Cardiac muscle cell (in vitro differentiated cells and primary cell): ENCODE measurements around the gene PTCD3. TPM values are rescaled to one million over a fixed set of nuclear protein-coding genes. Genes with fewer than 3 reads are reported as not detected.

Experiments used
- DNase-seq, 2 donors: peaks; one replicate each; pipeline versions ENCODE4 v3.0.0 to v3.0.0-alpha.2; 2010 to 2017; ENCODE audit warnings: low read depth in 1 of 2, low spot score in 1 of 2
- H3K27ac ChIP-seq: fragments of 200-600 bp; sonication (generic); 2 replicates; pipeline ENCODE4 v1.5.1; 2016
- H3K27me3 ChIP-seq: fragments of 200-600 bp; sonication (generic); 2 replicates; pipeline ENCODE4 v1.6.0; 2016; ENCODE audit warnings: control low read depth
- H3K36me3 ChIP-seq: fragments of 200-600 bp; sonication (generic); 2 replicates; pipeline ENCODE4 v1.5.1; 2016; ENCODE audit warnings: control low read depth
- H3K4me1 ChIP-seq: fragments of 200-600 bp; sonication (generic); 2 replicates; pipeline ENCODE4 v1.8.1; 2017; ENCODE audit warnings: low read depth, mild to moderate bottlenecking, mixed run types
- H3K4me3 ChIP-seq: fragments of 200-600 bp; sonication (generic); 2 replicates; pipeline ENCODE4 v1.5.1; 2016; ENCODE audit warnings: mild to moderate bottlenecking
- H3K9me3 ChIP-seq: fragments of 200-600 bp; sonication (generic); 2 replicates; pipeline ENCODE4 v1.5.1; 2017; ENCODE audit warnings: low read depth, mild to moderate bottlenecking, control low read depth
- polyA plus RNA-seq: library from polyadenylated mRNA; unstranded; fragments of >200 nt; fragmentation: Nextera tagmentation; extraction: Ambion mirVana; gene quantifications from 2 replicates; pipeline ENCODE4 v1.2.1, GENCODE V29; 2016
- total RNA-seq: library from RNA; depleted of rRNA; stranded (reverse); fragments of >200 nt; gene quantifications from 2 replicates; pipeline ENCODE4 v1.2.3, GENCODE V29; 2016
- TF ChIP-seq, protein P1 (sequence below): IDR thresholded peaks from 2 replicates; pipeline ENCODE4 v1.5.1; 2012; ENCODE audit warnings: low read depth, mild to moderate bottlenecking, low read length

Gene PTCD3
- total and polyA plus RNA-seq, 2 experiments from 2014 or later: 112 to 180 TPM

DNA sequence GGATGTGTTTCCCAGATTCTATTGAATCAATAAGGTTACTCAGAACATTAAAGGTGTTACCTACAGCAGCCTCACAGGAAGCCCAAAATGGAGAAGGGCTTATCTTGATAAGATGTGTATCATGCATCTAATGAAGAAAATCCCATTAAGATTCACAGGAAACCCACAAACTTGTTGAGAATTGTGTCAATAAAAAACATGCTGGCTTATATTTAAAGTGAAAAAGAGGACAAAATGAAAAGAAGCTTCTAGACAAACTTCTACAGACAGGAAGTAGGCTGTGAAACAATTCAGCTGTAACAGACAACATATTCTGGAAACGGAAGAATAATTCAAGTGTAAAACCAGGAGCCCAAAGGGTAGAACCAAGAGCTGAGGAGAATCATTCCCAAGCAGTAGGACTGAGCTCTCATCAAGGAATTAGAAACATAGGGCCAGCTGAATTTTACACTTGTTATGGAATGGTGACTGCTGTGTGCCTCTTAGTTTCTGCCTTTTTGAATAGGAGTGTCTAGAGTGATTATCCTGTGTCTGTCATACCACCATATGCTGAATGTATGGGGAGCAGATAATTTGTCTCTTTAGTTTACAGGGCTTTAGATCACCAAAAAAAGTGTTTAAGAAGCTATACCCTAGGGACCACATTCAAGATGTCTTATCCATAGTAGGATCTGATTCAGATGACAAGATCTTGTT is 79.6 kb downstream of the PTCD3 start:
- Histone ChIP-seq H3K4me1 (peaks cover 5% of the 10 kb centered on the region), H3K36me3 (peaks cover 14% of the 10 kb centered on the region), H3K27me3 (no peaks in the 10 kb centered on the region), H3K27ac (no peak overlapping the region), H3K9me3 (no peaks in the 10 kb centered on the region), H3K4me3 (no peak overlapping the region)
- no peak for DNase-seq
- TF ChIP-seq, protein P1, sequence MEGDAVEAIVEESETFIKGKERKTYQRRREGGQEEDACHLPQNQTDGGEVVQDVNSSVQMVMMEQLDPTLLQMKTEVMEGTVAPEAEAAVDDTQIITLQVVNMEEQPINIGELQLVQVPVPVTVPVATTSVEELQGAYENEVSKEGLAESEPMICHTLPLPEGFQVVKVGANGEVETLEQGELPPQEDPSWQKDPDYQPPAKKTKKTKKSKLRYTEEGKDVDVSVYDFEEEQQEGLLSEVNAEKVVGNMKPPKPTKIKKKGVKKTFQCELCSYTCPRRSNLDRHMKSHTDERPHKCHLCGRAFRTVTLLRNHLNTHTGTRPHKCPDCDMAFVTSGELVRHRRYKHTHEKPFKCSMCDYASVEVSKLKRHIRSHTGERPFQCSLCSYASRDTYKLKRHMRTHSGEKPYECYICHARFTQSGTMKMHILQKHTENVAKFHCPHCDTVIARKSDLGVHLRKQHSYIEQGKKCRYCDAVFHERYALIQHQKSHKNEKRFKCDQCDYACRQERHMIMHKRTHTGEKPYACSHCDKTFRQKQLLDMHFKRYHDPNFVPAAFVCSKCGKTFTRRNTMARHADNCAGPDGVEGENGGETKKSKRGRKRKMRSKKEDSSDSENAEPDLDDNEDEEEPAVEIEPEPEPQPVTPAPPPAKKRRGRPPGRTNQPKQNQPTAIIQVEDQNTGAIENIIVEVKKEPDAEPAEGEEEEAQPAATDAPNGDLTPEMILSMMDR: no peak

DNA sequence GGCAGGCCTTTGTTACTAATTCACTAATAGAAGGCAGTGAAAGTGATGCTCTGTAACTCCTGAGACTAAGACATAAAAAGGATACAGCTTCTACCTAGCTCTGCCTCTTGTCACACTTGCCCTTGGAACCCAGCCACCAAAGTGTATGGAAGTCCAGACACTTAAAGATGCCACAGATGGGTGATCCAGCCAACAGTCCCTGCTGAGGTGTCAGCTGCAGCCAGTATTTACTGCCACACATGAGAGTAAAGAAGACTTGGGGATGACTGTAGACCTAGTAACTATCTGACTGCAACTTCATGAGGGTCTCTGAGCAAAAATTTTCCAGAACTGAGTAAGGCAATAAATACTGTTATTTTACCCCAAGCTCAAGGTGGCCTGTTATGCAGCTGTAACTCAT is 80.4 kb downstream of the PTCD3 start:
- Histone ChIP-seq H3K27me3 (no peaks in the 10 kb centered on the region), H3K4me3 (no peak overlapping the region), H3K27ac (no peak overlapping the region), H3K9me3 (no peaks in the 10 kb centered on the region), H3K36me3 (peaks cover 9% of the 10 kb centered on the region), H3K4me1 (peaks cover 5% of the 10 kb centered on the region)
- TF ChIP-seq, protein P1: no peak
- peak in 1 of 2 donors; percentile 8 for DNase-seq

DNA sequence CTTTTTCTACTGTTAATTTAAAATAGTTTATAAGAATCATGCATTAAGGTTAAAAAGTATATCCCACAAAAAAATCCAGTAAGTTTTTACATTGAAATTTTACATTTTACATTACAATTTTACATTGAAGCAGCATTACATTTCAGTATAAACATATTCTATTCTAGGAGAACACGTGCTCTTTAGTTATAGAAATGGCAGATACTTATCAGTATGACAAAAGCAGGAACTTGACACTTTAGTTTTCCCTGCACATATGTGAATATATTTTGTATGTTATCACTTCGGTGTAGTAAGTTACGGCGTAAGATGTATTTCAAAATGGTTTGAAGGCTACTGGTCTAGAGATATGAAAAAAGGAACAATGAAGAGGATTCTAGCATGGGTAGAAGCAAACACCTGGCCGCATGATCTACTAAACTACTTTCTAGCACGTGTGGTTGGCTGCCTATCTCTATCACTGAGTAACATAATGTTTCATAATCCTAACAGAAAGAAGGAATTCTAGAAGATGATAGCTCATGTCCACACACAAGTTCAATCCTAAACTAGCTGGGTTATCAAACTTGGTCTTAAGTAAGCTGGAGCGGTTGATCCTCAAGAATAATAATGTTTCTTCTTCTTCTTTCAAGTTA is 83.9 kb downstream of the PTCD3 start:
- Histone ChIP-seq H3K27ac (no peak overlapping the region), H3K27me3 (no peaks in the 10 kb centered on the region), H3K4me3 (no peak overlapping the region), H3K36me3 (peaks cover 9% of the 10 kb centered on the region), H3K4me1 (peaks cover 12% of the 10 kb centered on the region), H3K9me3 (no peaks in the 10 kb centered on the region)
- TF ChIP-seq, protein P1: no peak
- no peak for DNase-seq

Other genes with a start within 250 kb of the PTCD3 start
- gene ST3GAL5, start 217.2 kb upstream of the PTCD3 start, total RNA-seq: 8.1 and 12.5 TPM in 2 replicates
- gene ST3GAL5, start 217.2 kb upstream of the PTCD3 start, polyA plus RNA-seq: 5.7 and 11.9 TPM in 2 replicates
- 12.5 and 19.4 TPM in 2 replicates for gene POLR1A, start 349 bp upstream of the PTCD3 start, total RNA-seq
- 6.8 and 8.2 TPM in 2 replicates for gene POLR1A, start 349 bp upstream of the PTCD3 start, polyA plus RNA-seq
- gene IMMT, start 89.2 kb downstream of the PTCD3 start, total RNA-seq: 107 and 112 TPM in 2 replicates
- gene IMMT, start 89.2 kb downstream of the PTCD3 start, polyA plus RNA-seq: 188 and 196 TPM in 2 replicates
- gene MRPL35, start 93.2 kb downstream of the PTCD3 start, total RNA-seq: 22.1 and 22.6 TPM in 2 replicates
- gene MRPL35, start 93.2 kb downstream of the PTCD3 start, polyA plus RNA-seq: 24.4 and 30.2 TPM in 2 replicates
- gene REEP1, start 231.4 kb downstream of the PTCD3 start, total RNA-seq: 14.6 and 22.7 TPM in 2 replicates
- gene REEP1, start 231.4 kb downstream of the PTCD3 start, polyA plus RNA-seq: 19.3 and 20.4 TPM in 2 replicates